Measurements from ENCODE around the gene PASD1. TPM values are rescaled to one million over a fixed set of nuclear protein-coding genes. Genes with fewer than 3 reads are reported as not detected.

The PASD1 gene
- total and polyA plus RNA-seq, 3 experiments from 2014 or later, result not detected

GRCh38 chrX:151723156-151723760, 159.8 kb downstream of the PASD1 start:
- Histone ChIP-seq H3K27ac (ENCODE audit: low read depth, low read length) (no peak overlapping the region), H3K4me3 (ENCODE audit: low read length) (no peak overlapping the region), H3K9me3 (ENCODE audit: low read length) (no peaks in the 10 kb centered on the region), H3K27me3 (ENCODE audit: insufficient read depth, low read length, poor library complexity, severe bottlenecking) (no peaks in the 10 kb centered on the region), H3K36me3 (ENCODE audit: insufficient read depth, low read length) (no peaks in the 10 kb centered on the region), H3K4me1 (ENCODE audit: insufficient read depth, low read length) (no peaks in the 10 kb centered on the region)
- CTCF ChIA-PET, result no interaction called here
- H3K36me3 Mint-ChIP-seq, result no peaks in the 10 kb centered on the region
- H3K4me3 Mint-ChIP-seq, result no peak overlapping the region
- no peaks in the 10 kb centered on the region for H3K4me1 Mint-ChIP-seq
- H3K9me3 Mint-ChIP-seq, result no peaks in the 10 kb centered on the region
- POLR2A ChIA-PET, result no interaction called here
- H3K27me3 Mint-ChIP-seq, result peaks cover 0 to 18% of the 10 kb centered on the region in 2 donors
- no peak overlapping the region for H3K27ac Mint-ChIP-seq
- no peak for DNase-seq

GRCh38 chrX:151724563-151725337, 161.3 kb downstream of the PASD1 start:
- Histone ChIP-seq H3K9me3 (ENCODE audit: low read length) (no peaks in the 10 kb centered on the region), H3K4me3 (ENCODE audit: low read length) (no peak overlapping the region), H3K36me3 (ENCODE audit: insufficient read depth, low read length) (no peaks in the 10 kb centered on the region), H3K27ac (ENCODE audit: low read depth, low read length) (no peak overlapping the region), H3K4me1 (ENCODE audit: insufficient read depth, low read length) (no peaks in the 10 kb centered on the region), H3K27me3 (ENCODE audit: insufficient read depth, low read length, poor library complexity, severe bottlenecking) (no peaks in the 10 kb centered on the region)
- H3K27ac Mint-ChIP-seq, result no peak overlapping the region
- DNase-seq, result no peak
- ChIA-PET CTCF (no interaction called here), POLR2A (no interaction called here)
- H3K9me3 Mint-ChIP-seq, result no peaks in the 10 kb centered on the region
- no peaks in the 10 kb centered on the region for H3K4me1 Mint-ChIP-seq
- peaks cover 0 to 18% of the 10 kb centered on the region in 2 donors for H3K27me3 Mint-ChIP-seq
- H3K4me3 Mint-ChIP-seq, result no peak overlapping the region
- no peaks in the 10 kb centered on the region for H3K36me3 Mint-ChIP-seq

GRCh38 chrX:151725338-151725614, 161.8 kb downstream of the PASD1 start:
- H3K4me3 Mint-ChIP-seq, result no peak overlapping the region
- no peak overlapping the region for H3K4me3 ChIP-seq (ENCODE audit: low read length)
- ChIA-PET CTCF (no interaction called here), POLR2A (no interaction called here)
- no peaks in the 10 kb centered on the region for H3K4me1 Mint-ChIP-seq
- H3K9me3 ChIP-seq (ENCODE audit: low read length), result no peaks in the 10 kb centered on the region
- DNase-seq, result no peak
- no peaks in the 10 kb centered on the region for H3K9me3 Mint-ChIP-seq
- no peaks in the 10 kb centered on the region for H3K36me3 ChIP-seq (ENCODE audit: insufficient read depth, low read length)
- H3K27ac Mint-ChIP-seq, result no peak overlapping the region
- H3K27me3 ChIP-seq (ENCODE audit: insufficient read depth, low read length, poor library complexity, severe bottlenecking), result no peaks in the 10 kb centered on the region
- no peak overlapping the region for H3K27ac ChIP-seq (ENCODE audit: low read depth, low read length)
- no peaks in the 10 kb centered on the region for H3K4me1 ChIP-seq (ENCODE audit: insufficient read depth, low read length)
- H3K27me3 Mint-ChIP-seq, result peaks cover 0 to 21% of the 10 kb centered on the region in 2 donors
- no peaks in the 10 kb centered on the region for H3K36me3 Mint-ChIP-seq

Other genes starting within 250 kb of the PASD1 start
- 10 to 100 TPM; 67.4 to 69.8 TPM for gene VMA21, start 166.5 kb upstream of the PASD1 start, total RNA-seq
- gene VMA21, start 166.5 kb upstream of the PASD1 start, polyA plus RNA-seq, result 31.4 TPM
- not detected for gene PRRG3, start 131.8 kb downstream of the PASD1 start, total RNA-seq
- not detected for gene PRRG3, start 131.8 kb downstream of the PASD1 start, polyA plus RNA-seq
- gene FATE1, start 152.4 kb downstream of the PASD1 start, total RNA-seq, result not detected
- not detected for gene FATE1, start 152.4 kb downstream of the PASD1 start, polyA plus RNA-seq
- gene CNGA2, start 171.1 kb downstream of the PASD1 start, total RNA-seq, result not detected
- not detected for gene CNGA2, start 171.1 kb downstream of the PASD1 start, polyA plus RNA-seq